Measurements from ENCODE around the gene TXNDC11. TPM values are rescaled to one million over a fixed set of nuclear protein-coding genes. Genes with fewer than 3 reads are reported as not detected.

Gene TXNDC11
- total and polyA plus RNA-seq, 9 of the 15 experiments (the other 6 are each of a cell fraction or from before 2014, with no cell fraction given), result 0.66 to 32.6 (median 26.2) TPM

- TF ChIP-seq ZBTB34 (CRISPR knock-in tag; IDR thresholded peaks at IDR 0.05), result no peak
- peak; percentile 77; the same call in 1 of the 2 replicates for TF ChIP-seq SMAD4 (CRISPR knock-in tag; conservative IDR thresholded peaks at IDR 0.05)
- TF ChIP-seq FOXJ3 (CRISPR knock-in tag; IDR thresholded peaks at IDR 0.05), result no peak
- TF ChIP-seq BCOR (IDR thresholded peaks at IDR 0.05), result peak; percentile 93
- TF ChIP-seq ZKSCAN8 (CRISPR knock-in tag; IDR thresholded peaks at IDR 0.05), result 0 out of 2 replicates have a peak, but pooled peaks have one; percentile 48
- no peak for TF ChIP-seq PCBP2 (IDR thresholded peaks at IDR 0.05; ENCODE audit: low read depth, low read length, poor library complexity, severe bottlenecking)
- TF ChIP-seq, protein P1, sequence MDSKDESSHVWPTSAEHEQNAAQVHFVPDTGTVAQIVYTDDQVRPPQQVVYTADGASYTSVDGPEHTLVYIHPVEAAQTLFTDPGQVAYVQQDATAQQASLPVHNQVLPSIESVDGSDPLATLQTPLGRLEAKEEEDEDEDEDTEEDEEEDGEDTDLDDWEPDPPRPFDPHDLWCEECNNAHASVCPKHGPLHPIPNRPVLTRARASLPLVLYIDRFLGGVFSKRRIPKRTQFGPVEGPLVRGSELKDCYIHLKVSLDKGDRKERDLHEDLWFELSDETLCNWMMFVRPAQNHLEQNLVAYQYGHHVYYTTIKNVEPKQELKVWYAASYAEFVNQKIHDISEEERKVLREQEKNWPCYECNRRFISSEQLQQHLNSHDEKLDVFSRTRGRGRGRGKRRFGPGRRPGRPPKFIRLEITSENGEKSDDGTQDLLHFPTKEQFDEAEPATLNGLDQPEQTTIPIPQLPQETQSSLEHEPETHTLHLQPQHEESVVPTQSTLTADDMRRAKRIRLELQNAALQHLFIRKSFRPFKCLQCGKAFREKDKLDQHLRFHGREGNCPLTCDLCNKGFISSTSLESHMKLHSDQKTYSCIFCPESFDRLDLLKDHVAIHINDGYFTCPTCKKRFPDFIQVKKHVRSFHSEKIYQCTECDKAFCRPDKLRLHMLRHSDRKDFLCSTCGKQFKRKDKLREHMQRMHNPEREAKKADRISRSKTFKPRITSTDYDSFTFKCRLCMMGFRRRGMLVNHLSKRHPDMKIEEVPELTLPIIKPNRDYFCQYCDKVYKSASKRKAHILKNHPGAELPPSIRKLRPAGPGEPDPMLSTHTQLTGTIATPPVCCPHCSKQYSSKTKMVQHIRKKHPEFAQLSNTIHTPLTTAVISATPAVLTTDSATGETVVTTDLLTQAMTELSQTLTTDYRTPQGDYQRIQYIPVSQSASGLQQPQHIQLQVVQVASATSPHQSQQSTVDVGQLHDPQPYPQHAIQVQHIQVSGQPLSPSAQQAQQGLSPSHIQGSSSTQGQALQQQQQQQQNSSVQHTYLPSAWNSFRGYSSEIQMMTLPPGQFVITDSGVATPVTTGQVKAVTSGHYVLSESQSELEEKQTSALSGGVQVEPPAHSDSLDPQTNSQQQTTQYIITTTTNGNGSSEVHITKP (IDR thresholded peaks at IDR 0.05; ENCODE audit: partially characterized antibody), result peak; percentile 33
- 0 out of 2 replicates have a peak, but pooled peaks have one; percentile 32 for TF ChIP-seq DPF2 (IDR thresholded peaks at IDR 0.05)
- TF ChIP-seq GTF2A2 (tag; IDR thresholded peaks at IDR 0.05), result 0 out of 2 replicates have a peak, but pooled peaks have one; percentile 22
- no peak for TF ChIP-seq TEAD2 (tag; IDR thresholded peaks at IDR 0.05)
- no peak for TF ChIP-seq ZNF146 (CRISPR knock-in tag; IDR thresholded peaks at IDR 0.05; ENCODE audit: unreplicated experiment)
- TF ChIP-seq RBFOX2 (IDR thresholded peaks at IDR 0.05; ENCODE audit: low read depth, low read length), result no peak
- TF ChIP-seq NR2C2 (CRISPR knock-in tag; IDR thresholded peaks at IDR 0.05), result no peak
- TF ChIP-seq NR2C2 (tag; IDR thresholded peaks at IDR 0.05), result peak; percentile 81
These were observed 834 bp upstream of the TXNDC11 start (continued) for GRCh38 chr16:11743308-11744074.
